ENCODE measurements around the gene ITGB3BP. TPM values are rescaled to one million over a fixed set of nuclear protein-coding genes. Genes with fewer than 3 reads are reported as not detected.
A peak's percentile ranks its signal among the peaks of the same experiment; 100 is the strongest.
"Not testable (repeated sequence)": the region's sequence is repeated elsewhere in the genome, so short reads cannot be mapped to it uniquely, and the experiment has no call there.

The ITGB3BP gene
- total RNA-seq, 1 experiment from 2014 or later = 44.8 TPM

- H3K79me2 ChIP-seq (ENCODE audit: low read length) = no peaks in the 10 kb centered on the region
- H3K9ac ChIP-seq (ENCODE audit: low read length) = no peak overlapping the region
- DNase-seq (peak; percentile 38), ATAC-seq (peak; percentile 40; the same call in 1 of the 2 replicates)
- H2AFZ ChIP-seq (ENCODE audit: low read length) = no peak overlapping the region
- TF ChIP-seq CTCF (conservative IDR thresholded peaks at IDR 0.05; ENCODE audit: low read depth, low read length) = no peak
- no peak for TF ChIP-seq EZH2phosphoT487 (IDR thresholded peaks at IDR 0.05; ENCODE audit: borderline replicate concordance, low read length)
- no peak for TF ChIP-seq EZH2 (IDR thresholded peaks at IDR 0.05; ENCODE audit: low read length, unreplicated experiment)
- no peaks in the 10 kb centered on the region for H4K20me1 ChIP-seq (ENCODE audit: low read length)
- intact Hi-C loops (cut with micrococcal nuclease) = no loop called here
- peaks cover 6% of the 10 kb centered on the region; the same call in 1 of the 2 replicates for H3K4me1 ChIP-seq (ENCODE audit: insufficient read depth, low read length)
- H3K36me3 ChIP-seq (ENCODE audit: low read depth, low read length) = 0 out of 2 replicates have a peak, but pooled peaks cover 3% of the 10 kb centered on the region
- ChIA-PET CTCF (no interaction called here), POLR2A (ENCODE audit: unreplicated experiment) (interaction anchor here (0.5 kb wide), 1 partner anchor 26 kb away, joined by 10 read pairs; no protein-coding TSS in a partner anchor)
- no peak overlapping the region; the same call in 1 of the 2 replicates for H3K4me2 ChIP-seq (ENCODE audit: low read length)
- no peak overlapping the region for H3K4me3 ChIP-seq (ENCODE audit: low read length)
- H3K27me3 ChIP-seq (ENCODE audit: low read length) = no peaks in the 10 kb centered on the region
- no peaks in the 10 kb centered on the region for H3K9me3 ChIP-seq (ENCODE audit: low read length)
- no peaks in the 10 kb centered on the region for H3F3A ChIP-seq (ENCODE audit: low read length, unreplicated experiment)
- no peaks in the 10 kb centered on the region for H3K9me2 ChIP-seq (replicated peaks; ENCODE audit: low read length)
- no peak overlapping the region for H3K27ac ChIP-seq (ENCODE audit: low read length)
- BruUV-seq (replicated peaks) = no TSS peak
These were observed 94.2 kb downstream of the ITGB3BP start for GRCh38 chr1:63428815-63429214.

GRCh38 chr1:63423649-63424048 is 99.4 kb downstream of the ITGB3BP start:
- intact Hi-C loops (cut with micrococcal nuclease) = no loop called here
- Histone ChIP-seq H3K36me3 (ENCODE audit: low read depth, low read length) (no peaks in the 10 kb centered on the region), H3K27me3 (ENCODE audit: low read length) (no peaks in the 10 kb centered on the region), H3K4me3 (ENCODE audit: low read length) (no peak overlapping the region), H3K9ac (ENCODE audit: low read length) (no peak overlapping the region), H3K4me1 (ENCODE audit: insufficient read depth, low read length) (no peaks in the 10 kb centered on the region; the same call in 1 of the 2 replicates), H3K9me3 (ENCODE audit: low read length) (no peaks in the 10 kb centered on the region), H4K20me1 (ENCODE audit: low read length) (no peaks in the 10 kb centered on the region), H3K9me2 (replicated peaks; ENCODE audit: low read length) (no peaks in the 10 kb centered on the region), H3K4me2 (ENCODE audit: low read length) (no peak overlapping the region), H3K27ac (ENCODE audit: low read length) (no peak overlapping the region), H2AFZ (ENCODE audit: low read length) (no peak overlapping the region), H3F3A (ENCODE audit: low read length, unreplicated experiment) (no peaks in the 10 kb centered on the region), H3K79me2 (ENCODE audit: low read length) (no peaks in the 10 kb centered on the region)
- DNase-seq = no peak
- ChIA-PET POLR2A (ENCODE audit: unreplicated experiment) (no interaction called here), CTCF (no interaction called here)
- ATAC-seq = no peak
- no peak for TF ChIP-seq CTCF (conservative IDR thresholded peaks at IDR 0.05; ENCODE audit: low read depth, low read length)
- TF ChIP-seq EZH2 (IDR thresholded peaks at IDR 0.05; ENCODE audit: low read length, unreplicated experiment) = no peak
- no peak for TF ChIP-seq EZH2phosphoT487 (IDR thresholded peaks at IDR 0.05; ENCODE audit: borderline replicate concordance, low read length)
- BruUV-seq (replicated peaks) = no TSS peak

GRCh38 chr1:63420746-63421145 is 102.3 kb downstream of the ITGB3BP start:
- ATAC-seq; POLR2A ChIA-PET (ENCODE audit: unreplicated experiment); H3K36me3 ChIP-seq (ENCODE audit: low read depth, low read length); H3K27ac ChIP-seq (ENCODE audit: low read length); BruUV-seq (replicated peaks); H3K4me2 ChIP-seq (ENCODE audit: low read length); H3F3A ChIP-seq (ENCODE audit: low read length, unreplicated experiment); H3K4me3 ChIP-seq (ENCODE audit: low read length); H3K4me1 ChIP-seq (ENCODE audit: insufficient read depth, low read length); H2AFZ ChIP-seq (ENCODE audit: low read length); H3K9me3 ChIP-seq (ENCODE audit: low read length); H3K9me2 ChIP-seq (replicated peaks; ENCODE audit: low read length); H4K20me1 ChIP-seq (ENCODE audit: low read length); H3K79me2 ChIP-seq (ENCODE audit: low read length); H3K27me3 ChIP-seq (ENCODE audit: low read length); H3K9ac ChIP-seq (ENCODE audit: low read length); DNase-seq; intact Hi-C loops (cut with micrococcal nuclease); CTCF ChIA-PET: not testable (repeated sequence)
